ENCODE measurements around the gene APCDD1. TPM values are rescaled to one million over a fixed set of nuclear protein-coding genes. Genes with fewer than 3 reads are reported as not detected.

The APCDD1 gene
- total and polyA plus RNA-seq, 2 of the 13 experiments (the other 11 are each of a cell fraction or from before 2014, with no cell fraction given), result 2.1 to 8.6 TPM

DNA sequence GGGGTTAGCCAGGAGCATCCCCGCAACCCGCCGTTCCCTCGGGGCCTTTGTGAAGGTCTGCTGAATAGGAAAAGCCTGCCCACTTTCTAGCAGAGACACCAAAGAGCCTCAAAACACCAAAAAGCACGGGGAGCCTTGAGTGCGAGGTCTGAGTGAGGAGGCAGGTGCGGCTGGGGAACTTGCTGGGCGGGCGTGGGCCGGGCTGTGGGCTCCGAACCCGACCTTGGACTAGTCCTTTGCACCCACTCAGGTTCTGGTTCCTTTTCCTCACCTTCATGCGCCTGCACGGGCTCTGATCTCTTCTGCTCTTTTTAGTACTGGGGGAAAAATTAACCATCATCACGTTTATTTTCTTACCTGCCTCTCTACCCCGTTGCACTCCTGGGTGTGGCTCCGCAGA lies 19.9 kb downstream of the APCDD1 start:
- Histone ChIP-seq H3K27me3 (ENCODE audit: control insufficient read depth in 1 of 2, insufficient read depth in 2 of 2, low read length in 2 of 2) (no peaks in the 10 kb centered on the region), H3K79me2 (ENCODE audit: insufficient read depth, low read length) (no peaks in the 10 kb centered on the region), H3K9me3 (ENCODE audit: low read length) (no peaks in the 10 kb centered on the region), H2AFZ (ENCODE audit: low read length) (no peak overlapping the region), H3K4me1 (ENCODE audit: insufficient read depth, low read length) (peaks cover 22% of the 10 kb centered on the region), H3K4me2 (ENCODE audit: low read depth, low read length) (no peak overlapping the region), H3K4me3 (replicated peaks in 1 of 3; ENCODE audit: insufficient read depth in 1 of 3, low read depth in 2 of 3, low read length in 3 of 3) (no peak overlapping the region), H3K36me3 (replicated peaks in 1 of 2; ENCODE audit: control insufficient read depth in 1 of 2, insufficient read depth in 2 of 2, low read length in 2 of 2) (no peaks in the 10 kb centered on the region), H3K27ac (ENCODE audit: extremely low read length, insufficient read depth, low read length) (no peak overlapping the region), H4K20me1 (ENCODE audit: insufficient read depth, low read length) (no peaks in the 10 kb centered on the region), H3K9ac (ENCODE audit: insufficient read depth, low read depth, low read length) (no peak overlapping the region)
- FAIRE-seq, result no peak
- TF ChIP-seq POGZ (CRISPR knock-in tag; IDR thresholded peaks at IDR 0.05), result no peak
- TF ChIP-seq, protein P1, sequence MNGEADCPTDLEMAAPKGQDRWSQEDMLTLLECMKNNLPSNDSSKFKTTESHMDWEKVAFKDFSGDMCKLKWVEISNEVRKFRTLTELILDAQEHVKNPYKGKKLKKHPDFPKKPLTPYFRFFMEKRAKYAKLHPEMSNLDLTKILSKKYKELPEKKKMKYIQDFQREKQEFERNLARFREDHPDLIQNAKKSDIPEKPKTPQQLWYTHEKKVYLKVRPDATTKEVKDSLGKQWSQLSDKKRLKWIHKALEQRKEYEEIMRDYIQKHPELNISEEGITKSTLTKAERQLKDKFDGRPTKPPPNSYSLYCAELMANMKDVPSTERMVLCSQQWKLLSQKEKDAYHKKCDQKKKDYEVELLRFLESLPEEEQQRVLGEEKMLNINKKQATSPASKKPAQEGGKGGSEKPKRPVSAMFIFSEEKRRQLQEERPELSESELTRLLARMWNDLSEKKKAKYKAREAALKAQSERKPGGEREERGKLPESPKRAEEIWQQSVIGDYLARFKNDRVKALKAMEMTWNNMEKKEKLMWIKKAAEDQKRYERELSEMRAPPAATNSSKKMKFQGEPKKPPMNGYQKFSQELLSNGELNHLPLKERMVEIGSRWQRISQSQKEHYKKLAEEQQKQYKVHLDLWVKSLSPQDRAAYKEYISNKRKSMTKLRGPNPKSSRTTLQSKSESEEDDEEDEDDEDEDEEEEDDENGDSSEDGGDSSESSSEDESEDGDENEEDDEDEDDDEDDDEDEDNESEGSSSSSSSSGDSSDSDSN (CRISPR knock-in tag; IDR thresholded peaks at IDR 0.05), result no peak
- TF ChIP-seq, protein P2, sequence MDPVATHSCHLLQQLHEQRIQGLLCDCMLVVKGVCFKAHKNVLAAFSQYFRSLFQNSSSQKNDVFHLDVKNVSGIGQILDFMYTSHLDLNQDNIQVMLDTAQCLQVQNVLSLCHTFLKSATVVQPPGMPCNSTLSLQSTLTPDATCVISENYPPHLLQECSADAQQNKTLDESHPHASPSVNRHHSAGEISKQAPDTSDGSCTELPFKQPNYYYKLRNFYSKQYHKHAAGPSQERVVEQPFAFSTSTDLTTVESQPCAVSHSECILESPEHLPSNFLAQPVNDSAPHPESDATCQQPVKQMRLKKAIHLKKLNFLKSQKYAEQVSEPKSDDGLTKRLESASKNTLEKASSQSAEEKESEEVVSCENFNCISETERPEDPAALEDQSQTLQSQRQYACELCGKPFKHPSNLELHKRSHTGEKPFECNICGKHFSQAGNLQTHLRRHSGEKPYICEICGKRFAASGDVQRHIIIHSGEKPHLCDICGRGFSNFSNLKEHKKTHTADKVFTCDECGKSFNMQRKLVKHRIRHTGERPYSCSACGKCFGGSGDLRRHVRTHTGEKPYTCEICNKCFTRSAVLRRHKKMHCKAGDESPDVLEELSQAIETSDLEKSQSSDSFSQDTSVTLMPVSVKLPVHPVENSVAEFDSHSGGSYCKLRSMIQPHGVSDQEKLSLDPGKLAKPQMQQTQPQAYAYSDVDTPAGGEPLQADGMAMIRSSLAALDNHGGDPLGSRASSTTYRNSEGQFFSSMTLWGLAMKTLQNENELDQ (CRISPR knock-in tag; IDR thresholded peaks at IDR 0.05; ENCODE audit: borderline replicate concordance), result no peak
- TF ChIP-seq SATB2 (CRISPR knock-in tag; IDR thresholded peaks at IDR 0.05), result no peak
- TF ChIP-seq MTA3 (CRISPR knock-in tag; IDR thresholded peaks at IDR 0.05), result no peak
- no peak for TF ChIP-seq MAZ (IDR thresholded peaks at IDR 0.05; ENCODE audit: borderline replicate concordance, low read depth, low read length)
- TF ChIP-seq MAZ (CRISPR knock-in tag; IDR thresholded peaks at IDR 0.05; ENCODE audit: low read depth), result no peak
- no peak for TF ChIP-seq XRCC5 (optimal IDR thresholded peaks at IDR 0.05; ENCODE audit: low read length)
- no peak for TF ChIP-seq ZNF264 (CRISPR knock-in tag; IDR thresholded peaks at IDR 0.05)
- intact Hi-C loops (cut with micrococcal nuclease; ENCODE audit: unreplicated experiment) (no loop called here), in situ Hi-C loops (cut with HindIII; ENCODE audit: extremely low pct_ligation_motif_present, low pct_unique_long_range_greater_than_20kb) (no loop called here)
- no peak for ATAC-seq
- WGBS (ENCODE audit: low lambda C conversion rate), result 75% methylated on average over 17 of the region's 17 CpGs
- DNase-seq (ENCODE audit: low spot score), result no peak
- BruUV-seq (replicated peaks), result no TSS peak
- ChIA-PET CTCF (ENCODE audit: low intra/inter-chr PET ratio, low total read pairs) (no interaction called here), POLR2A (no interaction called here)

Measured in HepG2 (cell line).